HepG2 (cell line): Measurements from ENCODE around the gene PPP1R1B. TPM values are rescaled to one million over a fixed set of nuclear protein-coding genes. Genes with fewer than 3 reads are reported as not detected.

Experiments
- ADNP ChIP-seq: sonication (generic); formaldehyde crosslinking; IDR thresholded peaks from 2 replicates; pipeline ENCODE4 v1.4.0; 2020; ENCODE audit warnings: missing genetic modification reagents
- ATAD3A ChIP-seq: sonication (generic); formaldehyde crosslinking; IDR thresholded peaks from 2 replicates; pipeline ENCODE4 v1.4.0; 2020; ENCODE audit warnings: missing genetic modification reagents
- E2F5 ChIP-seq: sonication (generic); formaldehyde crosslinking; conservative IDR thresholded peaks from 2 replicates; pipeline ENCODE4 v1.4.0; 2020; ENCODE audit warnings: missing genetic modification reagents
- GLI4 ChIP-seq: sonication (generic); formaldehyde crosslinking; IDR thresholded peaks from 2 replicates; pipeline ENCODE4 v1.5.1; 2020; ENCODE audit warnings: missing genetic modification reagents, mild to moderate bottlenecking, moderate library complexity, borderline replicate concordance
- LCORL ChIP-seq, 2 experiments: fragments of 450-650 bp in 1 of 2; sonication (generic) in 1 of 2; formaldehyde crosslinking in 1 of 2; IDR thresholded peaks; 2 replicates each; pipeline versions ENCODE4 v1.5.0 to v1.6.1; 2017 to 2020; ENCODE audit warnings: antibody characterized with exemption in 1 of 2, missing genetic modification reagents in 1 of 2
- MZF1 ChIP-seq: sonication (generic); formaldehyde crosslinking; IDR thresholded peaks from 2 replicates; pipeline ENCODE4 v1.8.1; 2023; ENCODE audit warnings: mild to moderate bottlenecking, missing genetic modification reagents, borderline replicate concordance
- NFE2L1 ChIP-seq: sonication (generic); formaldehyde crosslinking; IDR thresholded peaks from 2 replicates; pipeline ENCODE4 v1.4.0; 2020; ENCODE audit warnings: missing genetic modification reagents, mild to moderate bottlenecking, borderline replicate concordance
- ONECUT2 ChIP-seq: sonication (generic); formaldehyde crosslinking; IDR thresholded peaks from 2 replicates; pipeline ENCODE4 v1.4.0; 2020; ENCODE audit warnings: missing genetic modification reagents
- POGZ ChIP-seq: sonication (generic); formaldehyde crosslinking; IDR thresholded peaks from 2 replicates; pipeline ENCODE4 v1.4.0; 2020; ENCODE audit warnings: mild to moderate bottlenecking, missing genetic modification reagents
- PRDM15 ChIP-seq: sonication (generic); formaldehyde crosslinking; IDR thresholded peaks from 2 replicates; pipeline ENCODE4 v1.4.0; 2020; ENCODE audit warnings: missing genetic modification reagents
- RCOR2 ChIP-seq: IDR thresholded peaks from 2 replicates; pipeline ENCODE4 v1.6.1; 2016; ENCODE audit warnings: missing biosample characterization, missing genetic modification reagents
- SIN3B ChIP-seq: fragments of 150-350 bp; IDR thresholded peaks from 2 replicates; pipeline ENCODE4 v1.6.1; 2014; ENCODE audit warnings: low read length
- STAG1 ChIP-seq: sonication (generic); formaldehyde crosslinking; IDR thresholded peaks from 2 replicates; pipeline ENCODE4 v1.4.0; 2020; ENCODE audit warnings: missing genetic modification reagents
- ZBTB10 ChIP-seq: sonication (generic); formaldehyde crosslinking; IDR thresholded peaks from 2 replicates; pipeline ENCODE4 v1.4.0; 2020; ENCODE audit warnings: missing genetic modification reagents, borderline replicate concordance
- ZFP62 ChIP-seq: sonication (generic); formaldehyde crosslinking; IDR thresholded peaks from 2 replicates; pipeline ENCODE4 v1.4.0; 2020; ENCODE audit warnings: missing genetic modification reagents
- ZNF10 ChIP-seq: sonication (generic); formaldehyde crosslinking; IDR thresholded peaks from 2 replicates; pipeline ENCODE4 v1.4.0; 2020; ENCODE audit warnings: mild to moderate bottlenecking, low read depth, missing genetic modification reagents, borderline replicate concordance
- ZNF205 ChIP-seq: IDR thresholded peaks from 2 replicates; pipeline ENCODE4 v1.6.1; 2018; ENCODE audit warnings: missing biosample characterization, missing genetic modification reagents
- ZNF331 ChIP-seq: sonication (generic); formaldehyde crosslinking; IDR thresholded peaks from 2 replicates; pipeline ENCODE4 v1.4.0; 2020; ENCODE audit warnings: missing genetic modification reagents
- ZNF367 ChIP-seq: sonication (generic); formaldehyde crosslinking; IDR thresholded peaks from 2 replicates; pipeline ENCODE4 v1.4.0; 2020; ENCODE audit warnings: missing genetic modification reagents, borderline replicate concordance
- ZNF501 ChIP-seq: sonication (generic); formaldehyde crosslinking; IDR thresholded peaks from 2 replicates; pipeline ENCODE4 v1.5.1; 2020; ENCODE audit warnings: mild to moderate bottlenecking, moderate library complexity, missing genetic modification reagents
- ZNF572 ChIP-seq: sonication (generic); formaldehyde crosslinking; IDR thresholded peaks from 2 replicates; pipeline ENCODE4 v1.5.1; 2020; ENCODE audit warnings: mild to moderate bottlenecking, missing genetic modification reagents
- ZNF879 ChIP-seq: sonication (generic); formaldehyde crosslinking; IDR thresholded peaks from 2 replicates; pipeline ENCODE4 v1.8.1; 2023; ENCODE audit warnings: missing genetic modification reagents
- ZUFSP ChIP-seq: sonication (generic); formaldehyde crosslinking; IDR thresholded peaks from 2 replicates; pipeline ENCODE4 v1.9.0; 2021; ENCODE audit warnings: missing genetic modification reagents, mild to moderate bottlenecking, borderline replicate concordance
- polyA plus RNA-seq, 8 experiments: library from polyadenylated mRNA; depleted of rRNA in 3 of 8; stranded (reverse) in 7 of 8; unstranded in 1 of 8; fragments of >200 nt; fragmentation: Illumina TruSeq in 4 of 8; extraction: Trizol in 4 of 8; gene quantifications; 2 replicates each; pipeline versions ENCODE4 v1.2.1 to v1.2.3, GENCODE V29; 2011 to 2016; ENCODE audit warnings: low read depth in 4 of 8, missing spikeins in 1 of 8, mixed read lengths in 1 of 8; ENCODE audit not compliant: insufficient read depth in 1 of 8
- total RNA-seq, 5 experiments: library from RNA; depleted of rRNA; stranded (reverse); fragments of >200 nt; fragmentation: Illumina TruSeq; extraction: Trizol; gene quantifications; 2 replicates each; pipeline ENCODE4 v1.2.3, GENCODE V29; 2016; ENCODE audit warnings: low read depth in 1 of 5

PPP1R1B gene
- total and polyA plus RNA-seq, 2 of the 13 experiments (the other 11 are each of a cell fraction or from before 2014, with no cell fraction given) = 0.08 TPM; not detected in 1

GRCh38 chr17:39623356-39623950 lies 3.3 kb upstream of the PPP1R1B start (continued):
- no peak for TF ChIP-seq ZBTB10 (CRISPR knock-in tag)
- TF ChIP-seq MZF1 (CRISPR knock-in tag) = no peak
- peak; percentile 71 for TF ChIP-seq STAG1 (CRISPR knock-in tag)
- TF ChIP-seq ONECUT2 (CRISPR knock-in tag) = no peak
- no peak for TF ChIP-seq RCOR2 (CRISPR knock-in tag)
- no peak for TF ChIP-seq E2F5
- no peak for TF ChIP-seq ZNF205 (CRISPR knock-in tag)
- no peak for TF ChIP-seq ZUFSP (CRISPR knock-in tag)
- TF ChIP-seq PRDM15 (CRISPR knock-in tag) = no peak
- TF ChIP-seq ZFP62 (CRISPR knock-in tag) = no peak
- TF ChIP-seq ZNF879 (CRISPR knock-in tag) = no peak
- no peak for TF ChIP-seq ADNP (CRISPR knock-in tag)
- no peak for TF ChIP-seq ATAD3A
- peak; percentile 55; the same call in 1 of the 2 replicates for TF ChIP-seq ZNF501
- no peak for TF ChIP-seq ZNF10
- TF ChIP-seq SIN3B = no peak
- TF ChIP-seq ZNF572 (CRISPR knock-in tag) = 0 out of 2 replicates have a peak, but pooled peaks have one; percentile 78
- no peak for TF ChIP-seq GLI4 (CRISPR knock-in tag)
- no peak for TF ChIP-seq POGZ (CRISPR knock-in tag)
- TF ChIP-seq LCORL (IDR thresholded peaks at IDR 0.05) = no peak
- TF ChIP-seq LCORL (CRISPR knock-in tag; IDR thresholded peaks at IDR 0.05) = no peak
- TF ChIP-seq ZNF367 (CRISPR knock-in tag) = no peak
- TF ChIP-seq NFE2L1 = no peak
- TF ChIP-seq ZNF331 (CRISPR knock-in tag) = no peak
